COLO668 (cell line): Measurements from ENCODE around the gene MYO10.
A peak's percentile ranks its signal among the peaks of the same experiment; 100 is the strongest.
"Not testable (repeated sequence)": the region's sequence is repeated elsewhere in the genome, so short reads cannot be mapped to it uniquely, and the experiment has no call there.

Experiments
- DNase-seq: peaks from one replicate; lab custom pipeline; 2025; ENCODE audit not compliant: unreplicated experiment; lab: John Stamatoyannopoulos, UW

Gene MYO10

DNA sequence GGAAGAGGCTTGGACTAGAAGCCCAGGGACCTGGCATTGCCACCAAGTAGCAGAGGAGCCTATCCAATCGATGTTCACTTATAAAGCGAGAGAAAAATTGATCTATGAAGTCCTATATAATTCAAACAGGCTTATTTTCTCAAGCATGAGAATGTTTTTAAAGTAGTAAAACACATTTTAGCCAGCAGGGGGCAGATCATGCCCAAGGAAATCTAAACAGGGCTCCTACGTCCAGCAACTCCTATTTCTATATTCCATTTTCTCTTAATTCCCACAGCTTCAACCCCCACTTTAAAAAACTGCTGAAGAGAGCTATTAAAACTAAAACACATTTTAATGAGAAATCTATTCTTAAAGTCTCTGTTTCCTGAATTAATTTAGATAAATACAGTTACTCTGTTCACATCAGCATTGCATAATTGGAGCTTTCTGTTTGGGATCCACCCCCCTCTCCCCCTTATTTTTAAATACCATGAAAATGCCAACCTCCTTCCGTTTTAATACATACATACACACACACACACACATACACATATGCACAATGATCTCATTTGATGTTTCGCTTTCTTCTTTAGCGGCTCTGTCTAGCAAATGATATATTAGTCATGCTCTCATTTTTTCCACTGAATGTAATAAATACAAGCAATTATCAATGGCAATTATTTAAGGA lies 144.9 kb downstream of the MYO10 start:
- peak; percentile 45 for DNase-seq

- no peak for DNase-seq
Observed at GRCh38 chr5:16788957-16789356, 147.1 kb downstream of the MYO10 start.

- DNase-seq: no peak
Observed at GRCh38 chr5:16787278-16787677, 148.8 kb downstream of the MYO10 start.

DNA sequence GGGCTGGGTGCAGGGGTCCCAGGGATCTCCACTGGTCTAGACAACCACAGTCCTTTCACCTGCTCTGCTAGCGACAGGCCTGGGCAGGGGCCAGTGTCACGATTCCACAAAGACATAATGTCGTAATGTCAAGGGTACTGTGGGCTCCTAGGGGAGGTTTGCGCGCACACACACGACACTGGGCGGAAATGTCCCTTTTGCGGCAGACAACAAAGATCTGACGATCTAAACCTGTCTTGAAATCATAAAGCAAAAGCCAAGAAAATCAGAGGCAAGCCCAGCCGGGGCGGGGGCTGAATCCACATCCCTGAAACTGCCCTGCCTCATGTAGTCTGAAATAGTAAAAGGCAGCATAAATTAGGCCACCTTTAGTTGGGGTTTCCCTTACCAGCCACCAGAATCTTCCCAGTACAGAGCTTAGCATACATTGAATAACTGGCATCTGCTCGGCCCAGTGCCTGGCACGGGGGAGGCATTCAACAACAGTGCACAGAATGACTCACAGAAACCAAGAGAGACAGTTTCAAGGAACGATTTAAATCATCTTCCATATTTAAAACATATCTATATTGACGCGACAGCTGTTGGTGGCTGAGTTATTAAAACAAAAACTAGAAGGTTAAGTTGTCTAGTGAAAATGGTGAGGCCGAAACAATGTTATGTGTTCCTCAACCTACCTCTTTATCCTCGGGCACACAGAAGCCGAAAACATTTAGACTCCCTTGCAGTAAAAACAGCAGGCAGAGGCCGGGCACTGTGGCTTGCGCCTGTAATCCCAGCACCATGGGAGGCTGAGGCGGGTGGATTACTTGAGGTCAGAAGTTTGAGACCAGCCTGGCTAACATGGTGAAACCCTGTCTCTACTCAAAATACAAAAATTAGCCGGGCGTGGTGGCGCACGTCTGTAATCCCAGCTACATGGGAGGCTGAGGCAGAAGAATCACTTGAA lies 151.0 kb downstream of the MYO10 start:
- no peak for DNase-seq

GRCh38 chr5:16784088-16784487 lies 152.0 kb downstream of the MYO10 start:
- DNase-seq: no peak

- no peak for DNase-seq
Observed at GRCh38 chr5:16781828-16782626, 154.1 kb downstream of the MYO10 start.

- no peak for DNase-seq
Observed at GRCh38 chr5:16780325-16780724, 155.8 kb downstream of the MYO10 start.

GRCh38 chr5:16777432-16777831 lies 158.7 kb downstream of the MYO10 start:
- DNase-seq: no peak

DNA sequence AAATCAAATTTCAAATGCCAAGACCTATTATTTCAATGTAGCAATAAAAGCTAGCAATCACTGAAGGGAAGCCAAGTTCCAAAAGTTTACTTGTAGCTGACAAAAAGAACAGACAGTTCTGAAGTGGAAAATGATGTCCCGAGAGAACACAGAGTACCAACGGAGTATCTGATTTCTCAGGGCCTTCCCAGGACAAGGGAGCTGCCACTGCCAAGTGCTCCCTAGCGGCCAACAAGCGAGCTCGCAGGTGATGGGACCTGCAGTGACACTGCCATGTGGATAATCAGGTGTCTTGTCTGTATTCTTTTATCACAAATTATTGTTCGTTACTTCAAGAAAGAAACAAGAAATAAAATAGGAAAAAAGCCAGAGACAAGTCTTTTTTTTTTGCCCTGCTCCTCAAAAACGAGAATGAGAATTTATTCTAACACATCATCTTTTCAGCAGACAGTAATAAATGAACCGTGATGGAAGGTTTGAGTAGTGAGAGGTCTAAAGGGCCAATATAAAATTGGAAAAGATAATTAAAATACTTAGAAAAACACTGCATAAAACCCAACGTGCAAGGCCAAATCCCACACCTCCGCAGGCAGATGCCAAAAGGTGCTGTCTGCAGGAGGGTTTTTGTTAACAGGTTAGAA lies 159.4 kb downstream of the MYO10 start:
- no peak for DNase-seq

GRCh38 chr5:16774806-16775205 lies 161.3 kb downstream of the MYO10 start:
- DNase-seq: no peak

DNA sequence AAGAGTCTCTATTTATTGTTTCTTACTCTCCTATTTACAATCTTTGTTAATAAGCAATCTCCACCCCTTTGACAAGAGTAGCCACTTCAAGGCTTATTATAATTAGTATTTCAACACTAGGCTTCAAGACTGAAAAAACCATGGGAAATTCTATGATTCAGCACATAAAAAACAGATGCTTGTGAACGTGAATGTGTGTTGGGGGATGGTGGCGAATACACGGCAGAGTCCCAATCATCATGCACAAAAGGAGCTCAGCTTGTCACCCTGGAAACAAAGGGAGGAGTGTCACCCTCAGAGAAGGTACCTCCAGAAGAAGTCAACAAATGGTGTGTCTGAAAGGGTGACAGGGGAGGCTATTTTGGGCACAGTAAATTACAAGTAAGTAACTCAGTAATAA lies 162.1 kb downstream of the MYO10 start:
- DNase-seq: no peak

GRCh38 chr5:16772556-16772955 lies 163.5 kb downstream of the MYO10 start:
- DNase-seq: no peak

DNA sequence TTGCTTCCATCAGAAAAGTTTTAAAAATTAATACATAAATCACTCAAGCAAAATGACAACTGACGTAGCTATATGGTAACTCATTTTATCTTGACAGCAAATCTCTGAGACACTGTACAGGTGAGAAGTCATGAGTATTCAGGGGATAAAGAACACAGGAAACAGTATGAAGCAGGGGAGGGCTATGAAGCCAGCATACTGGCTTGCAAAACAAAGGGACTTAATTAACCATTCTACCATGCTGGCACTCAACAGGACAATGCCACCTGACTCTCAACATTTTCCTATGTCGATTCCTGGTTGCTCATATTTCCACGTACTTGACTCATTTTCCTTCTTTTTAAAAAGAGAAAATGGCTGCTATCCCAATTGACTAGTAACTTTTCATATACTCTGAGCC lies 167.9 kb downstream of the MYO10 start:
- DNase-seq: no peak

- no peak for DNase-seq
Observed at GRCh38 chr5:16763211-16763610, 172.9 kb downstream of the MYO10 start.

- no peak for DNase-seq
Observed at GRCh38 chr5:16759147-16759773, 176.8 kb downstream of the MYO10 start.

DNA sequence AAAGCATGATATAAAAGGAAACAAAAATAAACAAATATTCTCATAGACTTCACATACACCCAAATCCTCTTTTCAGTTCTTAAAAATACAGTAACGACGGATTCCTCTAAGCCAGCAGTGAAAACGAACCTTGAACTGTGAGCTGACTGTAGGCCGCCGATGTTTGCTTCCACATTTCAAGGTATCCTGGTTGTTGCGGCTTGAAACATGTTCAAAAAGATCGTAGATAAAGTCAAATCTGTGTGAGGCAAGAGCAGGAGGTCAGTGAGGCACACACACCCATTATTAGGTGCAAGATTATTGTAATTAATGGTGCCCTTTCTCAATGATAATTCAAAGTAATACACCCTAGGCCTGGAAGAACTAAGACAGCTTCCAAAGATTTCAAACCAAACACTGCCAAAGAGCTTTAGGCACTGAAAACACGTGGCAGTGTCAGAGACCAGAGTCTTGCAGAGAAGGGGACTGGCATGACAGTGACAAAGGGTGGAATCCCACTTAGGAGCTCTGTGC lies 178.0 kb downstream of the MYO10 start:
- DNase-seq: no peak

GRCh38 chr5:16757577-16757976 lies 178.5 kb downstream of the MYO10 start:
- not testable (repeated sequence) for DNase-seq

- DNase-seq: no peak
Observed at GRCh38 chr5:16757146-16757545, 178.9 kb downstream of the MYO10 start.

- DNase-seq: no peak
Observed at GRCh38 chr5:16756692-16757091, 179.4 kb downstream of the MYO10 start.

- no peak for DNase-seq
Observed at GRCh38 chr5:16755641-16756040, 180.4 kb downstream of the MYO10 start.
